ENCODE measurements around the gene APMAP. TPM values are rescaled to one million over a fixed set of nuclear protein-coding genes. Genes with fewer than 3 reads are reported as not detected.

Gene APMAP, protein sequence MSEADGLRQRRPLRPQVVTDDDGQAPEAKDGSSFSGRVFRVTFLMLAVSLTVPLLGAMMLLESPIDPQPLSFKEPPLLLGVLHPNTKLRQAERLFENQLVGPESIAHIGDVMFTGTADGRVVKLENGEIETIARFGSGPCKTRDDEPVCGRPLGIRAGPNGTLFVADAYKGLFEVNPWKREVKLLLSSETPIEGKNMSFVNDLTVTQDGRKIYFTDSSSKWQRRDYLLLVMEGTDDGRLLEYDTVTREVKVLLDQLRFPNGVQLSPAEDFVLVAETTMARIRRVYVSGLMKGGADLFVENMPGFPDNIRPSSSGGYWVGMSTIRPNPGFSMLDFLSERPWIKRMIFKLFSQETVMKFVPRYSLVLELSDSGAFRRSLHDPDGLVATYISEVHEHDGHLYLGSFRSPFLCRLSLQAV
- 26.8 TPM for total RNA-seq
- long read RNA-seq, transcript APMAP-201 (9 exons, 2,430 nt): major isoform, 18 of 26 reads
- long read RNA-seq, partial matches to known transcripts: 2 of 26 reads
- long read RNA-seq, other reads (novel, unspliced or antisense): 6 of 26 reads

- intact Hi-C loops (cut with DNase I): loop anchor here (2.0 to 5.0 kb wide), 2 partner anchors 200 to 398 kb away; partner anchors contain the start of gene ABHD12
- ATAC-seq (peak; percentile 97), DNase-seq (ENCODE audit: missing footprints) (peak; percentile 99)
These were observed at the start of gene APMAP for GRCh38 chr20:24992487-24993205. Gene APMAP (minus strand): TSS chr20:24992751. CDS start chr20:24992688, 63 bp downstream.

DNA sequence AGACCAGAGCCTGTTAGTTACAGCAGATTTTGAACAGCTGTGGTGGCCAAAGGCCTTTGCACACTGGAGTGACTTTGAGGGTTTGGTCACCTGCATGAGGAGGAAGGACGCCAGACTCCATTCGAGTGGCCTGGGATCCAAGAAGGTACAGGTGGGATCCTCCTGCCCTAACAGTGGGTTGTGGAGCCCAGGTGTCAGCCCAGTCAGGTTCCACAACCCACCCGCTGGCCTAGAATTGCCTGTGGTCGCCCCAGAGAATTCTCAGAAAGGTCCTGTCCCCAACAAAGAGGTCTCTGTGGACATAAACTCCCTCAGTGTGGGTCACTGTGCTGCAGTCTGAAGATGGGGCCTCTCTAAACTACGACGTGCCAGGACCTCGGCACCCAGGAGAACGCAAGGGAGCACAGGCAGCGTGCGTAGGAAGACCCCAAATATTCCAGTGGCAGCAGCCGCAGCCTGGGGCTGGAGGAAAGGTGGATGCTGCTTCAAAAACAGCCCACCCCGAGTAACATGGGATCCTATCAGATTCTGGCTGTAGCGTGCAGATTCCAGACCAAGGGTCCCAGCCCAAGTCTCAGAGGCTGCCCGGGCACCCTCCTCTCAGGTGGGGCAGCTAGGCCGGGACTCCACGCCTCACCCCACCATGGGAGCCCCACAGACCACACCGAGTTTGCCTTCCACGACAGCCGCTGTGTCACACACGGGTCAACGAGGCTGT, 49.4 kb upstream of the APMAP start:
- intact Hi-C loops (cut with DNase I): no loop called here
- ATAC-seq: no peak
- no peak for DNase-seq (ENCODE audit: missing footprints)

DNA sequence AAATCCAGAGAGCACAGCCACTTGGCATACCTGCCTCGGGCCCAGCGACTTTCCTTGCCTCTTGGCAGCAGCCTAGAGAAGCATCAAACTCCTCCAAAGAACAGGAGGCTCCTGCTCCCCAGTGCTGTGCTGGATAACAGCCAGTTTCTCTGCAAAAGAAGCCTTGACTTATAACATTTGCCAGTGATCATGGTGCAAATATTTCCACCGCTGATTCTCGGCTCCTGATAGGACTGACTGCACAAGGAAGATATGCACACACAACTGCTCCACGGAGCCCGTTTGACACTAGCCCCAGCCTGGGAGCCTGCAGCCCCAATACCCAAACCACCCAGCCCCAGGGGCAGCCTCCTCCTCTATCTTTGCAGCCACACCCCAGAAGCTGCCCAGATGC, 47.9 kb upstream of the APMAP start:
- DNase-seq (ENCODE audit: missing footprints) (no peak), ATAC-seq (peak; percentile 24)
- intact Hi-C loops (cut with DNase I): no loop called here

- DNase-seq (ENCODE audit: missing footprints) (peak; percentile 90), ATAC-seq (peak; percentile 85)
- intact Hi-C loops (cut with DNase I): loop anchor here (2.0 kb wide), 1 partner anchor 17 kb away; no protein-coding TSS in a partner anchor
These were observed 47.3 kb upstream of the APMAP start for GRCh38 chr20:25039697-25040437.

DNA sequence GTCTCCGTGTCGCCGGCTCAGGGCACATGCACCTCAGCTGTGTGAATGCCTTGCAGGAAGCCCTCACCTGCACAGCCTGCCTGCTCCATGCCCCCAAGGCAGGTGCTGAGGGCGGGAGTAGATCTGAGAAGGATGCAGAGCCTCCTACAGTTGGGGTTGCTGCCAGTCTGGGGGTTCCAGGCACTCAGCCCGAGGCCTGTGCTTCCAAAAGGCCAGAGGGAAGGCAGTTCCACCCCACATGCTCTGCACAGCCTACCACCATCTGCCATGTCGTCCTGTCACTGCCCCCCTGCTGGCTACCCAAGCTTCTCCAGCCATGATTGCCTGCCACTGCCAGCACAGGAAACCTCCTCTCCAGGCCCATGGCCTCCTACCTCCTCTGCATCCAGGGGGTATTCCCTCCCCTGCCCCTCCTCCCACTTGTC, 46.1 kb upstream of the APMAP start:
- no peak for ATAC-seq
- intact Hi-C loops (cut with DNase I): loop anchor here (2.0 kb wide), 1 partner anchor 18 kb away; no protein-coding TSS in a partner anchor
- DNase-seq (ENCODE audit: missing footprints): no peak

DNA sequence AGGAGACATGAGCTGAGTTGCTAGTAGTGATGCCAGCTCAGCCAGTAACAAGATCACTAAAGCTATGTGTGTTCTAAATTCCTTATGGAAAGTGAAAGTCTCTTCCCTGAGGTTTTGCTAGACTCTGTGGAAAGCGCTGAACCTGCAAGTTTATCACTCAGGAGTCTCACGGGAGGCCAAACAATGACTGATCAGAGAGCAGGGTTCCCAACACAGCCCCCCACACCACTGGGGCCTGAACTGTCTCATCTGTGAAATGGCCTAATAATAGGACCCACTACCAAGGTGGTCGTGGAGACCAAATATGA, 45.5 kb upstream of the APMAP start:
- DNase-seq (ENCODE audit: missing footprints): no peak
- intact Hi-C loops (cut with DNase I): loop anchor here (2.0 kb wide), 1 partner anchor 19 kb away; no protein-coding TSS in a partner anchor
- ATAC-seq: no peak

GRCh38 chr20:25037288-25038102, 44.9 kb upstream of the APMAP start:
- intact Hi-C loops (cut with DNase I): loop anchor here (2.0 kb wide), 1 partner anchor 19 kb away; no protein-coding TSS in a partner anchor
- DNase-seq (ENCODE audit: missing footprints): no peak

GRCh38 chr20:25036331-25036936, 43.9 kb upstream of the APMAP start:
- DNase-seq (ENCODE audit: missing footprints): no peak
- intact Hi-C loops (cut with DNase I): no loop called here
- no peak for ATAC-seq

More at GRCh38 chr20:25037288-25038102, 44.9 kb upstream of the APMAP start:
- ATAC-seq: no peak

DNA sequence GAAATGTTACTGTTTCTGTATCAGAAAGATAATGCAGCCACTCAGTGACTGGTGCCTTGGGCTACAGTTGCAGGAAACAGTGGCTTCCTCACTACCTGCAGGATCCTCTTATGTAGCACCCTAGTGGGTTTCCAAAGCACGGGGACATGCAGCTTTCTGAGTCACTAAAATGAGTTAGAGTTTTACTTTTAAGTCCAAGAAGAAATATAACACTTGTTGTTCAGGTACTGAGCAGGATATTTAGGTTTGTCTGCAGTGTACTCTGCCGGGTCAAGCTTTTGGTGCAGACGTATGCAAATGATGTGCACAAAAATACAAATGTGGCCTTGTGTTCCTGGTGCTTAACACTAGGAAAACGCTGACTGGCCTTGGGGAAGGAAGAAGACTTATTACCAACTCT, 43.4 kb upstream of the APMAP start:
- ATAC-seq (no peak), DNase-seq (ENCODE audit: missing footprints) (no peak)
- intact Hi-C loops (cut with DNase I): no loop called here

GRCh38 chr20:25033924-25034300, 41.4 kb upstream of the APMAP start:
- intact Hi-C loops (cut with DNase I): loop anchor here (2.0 kb wide), 1 partner anchor 25 kb away; the partner anchor contains the start of gene ACSS1
- DNase-seq (ENCODE audit: missing footprints) (no peak), ATAC-seq (no peak)

DNA sequence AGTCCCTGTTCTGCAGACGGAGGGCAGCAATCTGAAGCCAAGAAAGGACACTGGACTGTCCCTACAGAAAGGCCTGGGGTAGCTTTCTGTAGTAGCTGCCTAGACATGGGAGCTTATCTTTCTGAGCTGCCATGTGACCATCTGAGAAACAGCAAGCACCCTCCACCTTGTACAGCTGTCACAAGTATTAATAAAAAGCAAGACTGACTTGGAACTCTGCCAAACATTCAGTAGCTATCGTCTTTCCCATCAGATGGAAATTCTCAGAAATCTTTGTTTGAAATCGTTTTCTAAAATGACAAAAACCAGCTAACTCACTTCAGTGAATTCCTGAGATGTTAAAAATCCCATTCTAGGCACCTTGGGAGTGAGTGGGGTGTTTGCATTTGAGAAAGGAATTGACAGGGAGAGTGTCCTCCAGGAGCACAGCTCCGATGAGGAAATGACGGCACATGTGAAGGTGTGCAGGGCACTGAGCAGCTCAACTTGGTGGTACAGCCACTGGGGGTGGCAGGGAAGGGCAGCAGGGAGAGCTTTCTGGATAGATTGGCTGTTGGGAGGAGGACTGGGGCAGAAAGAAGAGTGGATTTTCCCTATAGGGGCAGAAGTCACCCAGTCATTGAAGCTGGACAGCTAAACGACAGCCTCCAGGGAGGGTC, 40.8 kb upstream of the APMAP start:
- intact Hi-C loops (cut with DNase I): loop anchor here (2.0 kb wide), 1 partner anchor 25 kb away; the partner anchor contains the start of gene ACSS1
- ATAC-seq (peak; percentile 23), DNase-seq (ENCODE audit: missing footprints) (no peak)

- intact Hi-C loops (cut with DNase I): loop anchor here (1.0 to 2.0 kb wide), 2 partner anchors 11 to 26 kb away; partner anchors contain the start of gene ACSS1
- ATAC-seq (peak; percentile 85), DNase-seq (ENCODE audit: missing footprints) (peak; percentile 81)
These were observed 40.1 kb upstream of the APMAP start for GRCh38 chr20:25032478-25033264.

GRCh38 chr20:25032065-25032477, 39.5 kb upstream of the APMAP start:
- peak; percentile 20 for ATAC-seq
- no peak for DNase-seq (ENCODE audit: missing footprints)
- intact Hi-C loops (cut with DNase I): loop anchor here (1.0 to 2.0 kb wide), 2 partner anchors 11 to 27 kb away; partner anchors contain the start of gene ACSS1

DNA sequence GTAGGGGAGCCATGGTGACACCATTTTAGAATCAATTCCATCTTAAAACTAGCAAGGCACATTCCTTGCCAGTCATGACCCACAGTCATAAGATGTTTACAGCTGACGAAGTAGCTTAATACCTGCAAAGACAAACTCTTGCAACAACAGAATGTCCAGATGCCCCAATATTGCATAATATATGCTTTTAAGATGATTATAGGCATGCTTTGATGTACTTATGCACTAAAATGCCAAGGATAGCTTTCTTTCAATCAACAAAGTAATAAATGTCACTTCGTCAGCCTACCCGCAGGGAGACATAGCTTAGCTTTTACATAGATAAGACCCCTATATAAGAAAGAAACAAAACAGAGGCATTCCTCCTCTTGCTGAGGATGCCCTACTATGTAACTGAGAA, 38.7 kb upstream of the APMAP start:
- DNase-seq (ENCODE audit: missing footprints) (no peak), ATAC-seq (no peak)
- intact Hi-C loops (cut with DNase I): no loop called here

GRCh38 chr20:25030649-25031207, 38.2 kb upstream of the APMAP start:
- intact Hi-C loops (cut with DNase I): no loop called here
- DNase-seq (ENCODE audit: missing footprints) (no peak), ATAC-seq (no peak)
